HG03378 (cell line): ENCODE results near the gene ZMIZ1.
"Not testable (repeated sequence)": the region's sequence is repeated elsewhere in the genome, so short reads cannot be mapped to it uniquely, and the experiment has no call there.

Experiments
- ATAC-seq: cut with Tn5 transposase; IDR thresholded peaks from one replicate; pipeline ENCODE4 v1.9.1; 2021; ENCODE audit warnings: mild to moderate bottlenecking, moderate library complexity; ENCODE audit not compliant: unreplicated experiment

Gene ZMIZ1

GRCh38 chr10:79326361-79327089 is 257.8 kb downstream of the ZMIZ1 start:
- ATAC-seq = no peak

GRCh38 chr10:79327090-79327457 is 258.3 kb downstream of the ZMIZ1 start:
- peak; percentile 45 for ATAC-seq

DNA sequence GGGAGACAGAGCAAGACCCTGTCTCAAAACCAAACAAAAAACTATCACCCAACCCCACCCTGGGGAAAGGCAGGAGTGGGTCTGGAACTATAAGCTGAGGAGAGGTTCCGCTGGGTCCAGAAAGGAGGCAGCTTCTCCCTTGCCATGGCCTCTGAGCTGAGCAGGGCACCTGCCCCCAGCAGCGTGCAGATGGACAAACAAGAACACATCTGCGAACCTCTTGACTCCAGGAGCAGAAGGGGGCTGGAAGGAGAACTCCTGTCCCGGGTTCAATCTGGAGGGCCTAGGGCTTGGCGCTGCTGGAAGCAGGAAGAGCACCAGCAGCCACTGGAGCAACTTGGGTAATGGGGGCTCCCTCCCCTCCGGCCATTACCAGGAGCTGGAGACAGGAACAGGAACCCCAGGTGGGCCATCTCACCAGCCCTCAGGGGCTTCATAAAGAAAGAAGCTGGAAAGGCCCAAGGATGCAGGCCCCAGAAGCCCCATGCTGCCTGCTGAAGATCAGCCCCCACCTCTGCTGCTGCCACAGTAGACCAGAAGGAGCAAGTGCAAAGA is 259.5 kb downstream of the ZMIZ1 start:
- ATAC-seq = no peak

DNA sequence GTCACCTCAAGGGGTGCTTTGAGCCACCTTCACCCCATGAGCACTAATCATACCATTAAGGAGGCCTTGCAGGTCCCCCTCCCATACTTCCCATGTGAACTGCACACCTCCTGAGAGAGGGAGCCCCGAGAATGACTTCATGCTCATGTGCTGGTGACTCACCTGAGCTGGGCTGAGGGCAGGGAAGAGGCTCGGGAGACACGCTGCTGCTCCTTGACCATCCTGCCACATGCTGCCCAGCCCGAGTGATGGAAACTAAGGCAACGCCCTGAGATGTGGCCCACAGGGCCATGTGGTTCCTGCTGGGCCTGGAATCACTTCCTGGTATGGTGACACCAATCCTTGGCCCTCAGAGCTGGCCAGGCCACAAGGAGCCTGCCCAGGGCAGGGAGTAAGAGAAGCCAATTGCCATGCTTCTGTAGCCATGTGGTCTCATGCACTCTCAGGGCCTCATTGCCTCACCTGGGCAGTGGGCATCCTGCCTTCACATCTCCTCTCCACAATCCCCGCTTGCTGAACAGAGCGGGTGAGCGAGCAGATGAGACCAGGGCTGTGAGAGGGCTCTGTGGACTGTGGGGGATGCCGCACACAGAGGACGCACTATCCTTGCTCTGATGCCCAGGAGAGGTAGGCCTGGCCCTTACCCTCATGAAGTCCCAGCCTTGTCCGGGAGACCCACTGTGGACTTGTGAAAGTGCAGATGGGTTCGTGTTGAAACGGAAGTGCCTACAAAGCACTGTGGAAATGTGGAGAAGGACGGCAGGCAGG is 260.2 kb downstream of the ZMIZ1 start:
- ATAC-seq = no peak

DNA sequence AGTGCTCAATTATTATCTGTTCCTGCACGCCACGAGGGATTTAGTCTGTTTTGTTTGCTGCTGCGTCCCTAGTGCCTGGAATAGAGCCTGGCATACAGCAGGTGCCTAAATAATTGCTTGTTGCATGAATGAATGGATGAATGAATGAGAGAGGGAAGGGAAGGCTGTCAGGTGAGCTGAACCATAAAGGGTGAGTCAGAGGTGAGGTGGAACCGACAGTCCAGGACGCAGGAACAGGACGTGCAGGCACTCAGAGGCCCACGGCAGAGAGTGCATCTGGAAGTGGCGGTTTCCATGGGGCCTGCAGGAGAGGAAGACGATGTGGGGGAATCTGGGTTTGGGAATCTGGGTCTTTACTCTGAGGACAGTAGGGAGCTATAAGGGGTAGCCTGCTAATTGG is 260.8 kb downstream of the ZMIZ1 start:
- ATAC-seq = no peak

GRCh38 chr10:79331226-79331625 is 262.5 kb downstream of the ZMIZ1 start:
- no peak for ATAC-seq

DNA sequence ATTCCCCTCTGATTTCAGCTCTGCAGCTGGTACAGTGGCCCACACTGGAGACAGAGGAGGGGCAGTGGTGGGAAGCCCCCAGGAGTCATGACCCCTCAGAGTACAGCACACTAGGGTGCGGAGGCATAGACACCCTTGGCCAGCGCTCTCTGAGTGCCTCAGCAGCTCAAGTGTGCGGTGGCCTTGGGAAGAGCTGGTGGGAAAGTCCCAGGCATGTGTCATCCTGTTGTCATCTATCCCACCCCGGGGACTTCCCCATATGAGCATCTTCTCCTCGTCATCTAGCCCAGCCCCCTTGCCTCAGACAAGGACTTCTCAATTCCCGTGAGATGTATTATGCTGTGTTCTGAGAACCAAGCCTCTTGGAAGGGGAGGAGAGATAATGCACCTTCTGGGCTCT is 262.9 kb downstream of the ZMIZ1 start:
- ATAC-seq = peak; percentile 82

- not testable (repeated sequence) for ATAC-seq
Measured at GRCh38 chr10:79332610-79333315, 264.0 kb downstream of the ZMIZ1 start.

GRCh38 chr10:79333513-79333912 is 264.7 kb downstream of the ZMIZ1 start:
- no peak for ATAC-seq

DNA sequence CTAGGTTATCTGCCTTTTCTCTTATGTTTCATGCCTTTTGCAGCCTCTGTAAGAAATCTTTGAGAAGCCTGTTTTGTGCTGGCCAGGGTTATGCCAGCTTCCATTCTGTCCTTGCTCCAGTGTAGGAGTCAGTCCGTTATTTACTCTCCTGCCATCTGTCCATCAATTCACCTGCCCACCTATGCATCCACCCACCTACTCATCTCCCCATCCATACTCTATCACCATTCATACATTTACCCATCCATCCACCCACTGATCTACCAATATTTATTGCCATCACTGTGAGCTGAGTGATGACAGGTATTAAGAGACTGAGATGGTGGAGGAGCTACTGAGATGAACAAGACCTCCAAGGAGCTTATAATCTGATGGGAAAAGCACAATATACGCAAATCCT is 265.8 kb downstream of the ZMIZ1 start:
- ATAC-seq = no peak

DNA sequence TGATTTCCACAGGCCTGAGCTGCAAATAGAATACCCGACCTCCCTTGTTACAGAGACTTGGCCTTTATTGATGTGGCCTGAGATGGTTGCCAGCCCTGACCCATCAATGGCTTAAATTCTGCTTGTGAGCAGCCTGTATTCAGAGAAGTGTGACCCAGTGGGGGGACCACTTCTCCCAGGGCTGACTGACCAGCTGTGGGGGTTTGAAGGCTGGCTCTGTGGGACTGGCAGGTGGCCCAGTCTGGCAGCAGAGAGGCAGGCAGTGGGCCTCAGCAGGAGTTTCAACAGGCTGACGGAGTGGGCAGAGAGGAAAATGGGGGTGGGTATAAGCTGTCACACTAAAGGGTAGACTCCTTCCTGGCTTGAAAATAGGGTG is 266.3 kb downstream of the ZMIZ1 start:
- ATAC-seq = no peak

DNA sequence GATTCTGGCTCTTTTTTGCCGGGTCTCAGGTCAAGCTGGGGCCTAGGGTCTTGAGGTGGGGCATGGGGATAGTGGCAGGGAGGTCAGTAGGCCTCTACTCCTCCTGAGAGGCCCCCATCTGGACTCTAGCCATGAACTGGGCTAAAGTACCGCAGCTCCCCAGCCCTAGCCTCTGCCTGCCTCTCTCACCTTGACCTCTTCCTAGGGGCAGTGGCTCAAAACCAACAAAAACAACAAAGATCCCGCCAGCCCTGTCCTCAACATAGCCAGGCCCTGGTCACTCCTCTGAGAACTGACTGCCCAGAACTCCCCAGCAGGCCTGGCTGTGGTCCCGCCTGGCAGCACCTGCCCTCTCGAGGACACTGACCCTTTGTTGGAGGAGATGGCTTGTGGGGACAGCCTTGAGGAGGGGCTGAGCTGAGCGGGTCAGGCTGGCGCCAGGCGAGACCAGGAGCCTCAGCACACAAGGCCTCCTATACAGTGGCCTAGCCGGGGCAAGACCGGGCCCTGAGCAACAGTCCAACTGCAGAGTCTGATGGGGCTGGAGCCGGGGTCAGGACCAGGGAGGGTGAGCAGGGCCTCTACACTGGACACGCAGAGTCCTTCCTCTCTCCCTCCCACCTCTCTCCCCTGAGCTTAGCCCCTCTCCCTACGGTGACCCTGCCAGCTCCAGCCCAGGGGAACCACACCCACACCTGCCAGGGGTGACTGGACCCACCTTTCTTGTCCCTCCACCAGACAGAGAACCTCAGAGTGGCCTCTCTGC is 266.9 kb downstream of the ZMIZ1 start:
- no peak for ATAC-seq

DNA sequence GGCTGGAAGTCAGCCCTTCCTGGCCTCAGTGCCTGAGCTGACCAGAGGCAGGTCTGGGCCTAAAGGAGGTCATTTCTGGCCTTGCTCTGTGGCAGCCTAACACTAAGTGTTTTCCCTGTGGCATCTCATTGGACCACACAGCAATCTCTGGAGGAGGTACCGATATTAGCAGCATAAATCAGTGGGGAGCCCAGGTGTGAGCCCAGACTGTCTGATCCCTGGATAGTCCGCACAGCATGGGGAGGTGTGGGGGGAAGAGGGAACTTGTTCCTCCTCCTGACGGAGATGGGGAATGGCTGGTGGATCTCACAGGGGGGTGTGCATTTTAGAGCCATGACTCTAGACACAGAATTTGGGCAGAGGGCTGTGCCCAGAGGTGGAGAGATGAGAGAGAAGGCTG is 267.5 kb downstream of the ZMIZ1 start:
- no peak for ATAC-seq

GRCh38 chr10:79336739-79337138 is 268.0 kb downstream of the ZMIZ1 start:
- no peak for ATAC-seq

DNA sequence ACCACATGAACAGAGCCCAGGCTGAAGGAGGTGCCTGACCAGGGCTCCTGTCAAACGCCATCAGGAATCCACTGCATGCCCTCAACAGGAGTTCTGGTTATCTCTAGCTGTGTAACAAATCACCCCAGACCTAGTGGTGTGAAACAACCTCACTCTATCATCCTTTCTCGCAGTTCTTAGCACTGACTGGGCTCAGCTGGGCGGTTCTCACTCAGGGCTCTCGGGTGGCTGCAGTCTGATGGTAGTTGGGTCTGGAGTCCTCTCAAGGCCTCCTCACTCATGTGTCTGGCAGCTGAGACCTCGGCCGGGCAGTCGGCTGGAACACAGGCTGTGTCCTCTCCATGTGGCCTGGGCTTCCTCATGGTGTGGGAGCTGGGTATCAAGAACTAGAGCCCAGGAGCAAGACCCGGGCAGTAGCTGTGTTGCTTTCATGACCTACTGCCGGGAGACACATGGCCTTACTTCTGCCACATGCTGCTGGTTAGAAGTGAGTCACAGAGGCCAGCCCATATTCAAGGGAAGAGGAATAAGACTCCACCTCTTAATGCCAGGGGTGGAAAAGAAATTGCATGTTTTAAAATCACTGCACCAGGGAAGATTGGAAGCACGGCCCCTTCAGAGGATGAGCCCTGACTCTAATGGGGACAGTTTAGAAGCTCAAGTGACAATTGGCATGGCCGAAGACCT is 269.2 kb downstream of the ZMIZ1 start:
- not testable (repeated sequence) for ATAC-seq

DNA sequence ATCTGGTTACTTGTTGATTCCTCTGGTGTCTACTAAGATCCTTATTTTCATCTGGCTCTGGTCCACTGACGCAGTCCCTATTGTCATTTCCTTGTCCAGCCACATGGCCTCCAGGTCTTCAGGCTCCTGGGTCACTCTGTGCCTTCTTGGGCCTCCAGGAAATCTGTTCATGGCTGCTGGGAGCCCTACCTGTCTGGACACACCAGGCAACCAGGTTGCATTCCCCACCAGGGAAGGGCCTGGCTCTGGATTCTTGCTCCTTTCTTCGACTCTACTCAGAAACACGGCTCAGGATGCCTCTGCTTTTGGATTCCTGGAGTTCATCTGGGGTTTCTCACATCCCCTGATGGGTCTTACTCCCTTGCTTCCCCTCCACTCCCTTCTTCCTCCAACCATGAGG is 270.5 kb downstream of the ZMIZ1 start:
- ATAC-seq = no peak

DNA sequence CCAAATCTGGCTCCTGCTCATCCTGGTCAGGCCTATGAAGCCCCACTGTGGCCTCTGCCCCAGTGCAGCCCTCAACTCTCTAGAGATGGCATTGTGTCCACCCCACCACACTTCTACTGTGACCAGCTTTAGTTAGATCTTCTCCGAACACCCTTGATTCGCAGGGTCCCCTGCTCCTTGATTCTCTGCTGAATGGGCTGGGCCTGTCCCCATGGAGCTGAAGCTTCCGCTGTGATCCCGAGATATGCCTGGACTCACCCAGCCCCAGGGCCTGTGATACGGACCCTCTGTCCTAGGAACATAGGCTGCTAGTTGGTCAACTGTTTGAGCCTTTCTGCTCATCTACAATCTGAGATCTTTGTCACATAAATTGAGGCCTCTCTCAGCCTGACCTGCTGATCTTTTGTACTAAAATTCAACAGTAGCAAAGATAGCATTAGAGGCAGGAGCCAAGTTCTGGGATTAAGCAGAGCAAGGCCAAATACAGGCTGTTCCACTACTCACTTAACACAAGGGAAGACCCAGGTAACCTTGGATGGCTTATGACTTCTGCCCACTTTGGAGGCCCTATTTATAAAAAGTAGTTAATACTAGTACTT is 272.0 kb downstream of the ZMIZ1 start:
- no peak for ATAC-seq

- no peak for ATAC-seq
Measured at GRCh38 chr10:79342295-79342761, 273.6 kb downstream of the ZMIZ1 start.

GRCh38 chr10:79342811-79343561 is 274.2 kb downstream of the ZMIZ1 start:
- no peak for ATAC-seq
